ENCODE data around the gene TTYH1. TPM values are rescaled to one million over a fixed set of nuclear protein-coding genes. Genes with fewer than 3 reads are reported as not detected.
A peak's percentile ranks its signal among the peaks of the same experiment; 100 is the strongest.

TTYH1 gene
- total and polyA plus RNA-seq, 4 donors = 0.05 to 0.46 (median 0.18) TPM; not detected in 1

DNA sequence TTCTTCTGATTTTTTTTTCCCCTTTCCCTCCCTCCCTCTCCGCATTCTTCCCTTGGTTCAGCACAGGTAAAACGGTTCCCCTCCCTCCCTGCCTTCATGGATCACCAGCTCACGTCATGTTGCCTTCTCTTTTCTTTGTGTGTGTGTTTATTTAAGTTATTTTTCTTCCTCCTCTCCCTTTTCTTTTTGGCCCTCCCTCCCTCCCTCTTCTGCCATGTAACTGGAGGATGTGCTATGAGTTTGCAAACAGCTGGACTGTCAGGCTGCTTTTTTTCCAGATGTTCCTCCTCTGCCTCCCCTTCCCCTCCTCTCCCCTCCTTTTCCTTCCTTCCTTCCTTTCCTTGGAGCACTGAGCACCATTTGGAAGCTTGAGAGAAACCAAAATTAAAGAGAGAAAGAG lies 46.3 kb downstream of the TTYH1 start:
- TF ChIP-seq, protein P1, sequence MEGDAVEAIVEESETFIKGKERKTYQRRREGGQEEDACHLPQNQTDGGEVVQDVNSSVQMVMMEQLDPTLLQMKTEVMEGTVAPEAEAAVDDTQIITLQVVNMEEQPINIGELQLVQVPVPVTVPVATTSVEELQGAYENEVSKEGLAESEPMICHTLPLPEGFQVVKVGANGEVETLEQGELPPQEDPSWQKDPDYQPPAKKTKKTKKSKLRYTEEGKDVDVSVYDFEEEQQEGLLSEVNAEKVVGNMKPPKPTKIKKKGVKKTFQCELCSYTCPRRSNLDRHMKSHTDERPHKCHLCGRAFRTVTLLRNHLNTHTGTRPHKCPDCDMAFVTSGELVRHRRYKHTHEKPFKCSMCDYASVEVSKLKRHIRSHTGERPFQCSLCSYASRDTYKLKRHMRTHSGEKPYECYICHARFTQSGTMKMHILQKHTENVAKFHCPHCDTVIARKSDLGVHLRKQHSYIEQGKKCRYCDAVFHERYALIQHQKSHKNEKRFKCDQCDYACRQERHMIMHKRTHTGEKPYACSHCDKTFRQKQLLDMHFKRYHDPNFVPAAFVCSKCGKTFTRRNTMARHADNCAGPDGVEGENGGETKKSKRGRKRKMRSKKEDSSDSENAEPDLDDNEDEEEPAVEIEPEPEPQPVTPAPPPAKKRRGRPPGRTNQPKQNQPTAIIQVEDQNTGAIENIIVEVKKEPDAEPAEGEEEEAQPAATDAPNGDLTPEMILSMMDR (IDR thresholded peaks at IDR 0.05; ENCODE audit: control extremely low read depth, extremely low read depth) = no peak
- DNase-seq = peak; percentile 89 to 98 (median 95)
- Histone ChIP-seq H3K9ac (ENCODE audit: insufficient read depth in 1 of 2, low read length in 2 of 2) (peak overlapping the region in 1 of 2 donors; percentile 27), H3K27ac (ENCODE audit: low read depth in 1 of 2, low read length in 1 of 2) (no peak overlapping the region), H3K4me1 (ENCODE audit: control insufficient read depth in 5 of 5, insufficient read depth in 5 of 5, low read length in 5 of 5) (peaks cover 0 to 50% (median 13%) of the 10 kb centered on the region in 5 donors), H3K27me3 (ENCODE audit: control insufficient read depth in 3 of 3, insufficient read depth in 3 of 3, low read length in 2 of 3) (no peaks in the 10 kb centered on the region), H3K36me3 (ENCODE audit: control insufficient read depth in 4 of 4, insufficient read depth in 4 of 4, low read length in 4 of 4) (peaks cover 12 to 53% (median 29%) of the 10 kb centered on the region in 4 donors), H3K4me3 (no peak overlapping the region), H3K9me3 (ENCODE audit: control insufficient read depth in 4 of 4, insufficient read depth in 3 of 4, low read length in 3 of 4) (no peaks in the 10 kb centered on the region)
- no peak for ATAC-seq (ENCODE audit: insufficient read depth, low FRiP score)
- 48 to 57% methylated on average over 3 of the region's 3 CpGs for WGBS, 2 donors

DNA sequence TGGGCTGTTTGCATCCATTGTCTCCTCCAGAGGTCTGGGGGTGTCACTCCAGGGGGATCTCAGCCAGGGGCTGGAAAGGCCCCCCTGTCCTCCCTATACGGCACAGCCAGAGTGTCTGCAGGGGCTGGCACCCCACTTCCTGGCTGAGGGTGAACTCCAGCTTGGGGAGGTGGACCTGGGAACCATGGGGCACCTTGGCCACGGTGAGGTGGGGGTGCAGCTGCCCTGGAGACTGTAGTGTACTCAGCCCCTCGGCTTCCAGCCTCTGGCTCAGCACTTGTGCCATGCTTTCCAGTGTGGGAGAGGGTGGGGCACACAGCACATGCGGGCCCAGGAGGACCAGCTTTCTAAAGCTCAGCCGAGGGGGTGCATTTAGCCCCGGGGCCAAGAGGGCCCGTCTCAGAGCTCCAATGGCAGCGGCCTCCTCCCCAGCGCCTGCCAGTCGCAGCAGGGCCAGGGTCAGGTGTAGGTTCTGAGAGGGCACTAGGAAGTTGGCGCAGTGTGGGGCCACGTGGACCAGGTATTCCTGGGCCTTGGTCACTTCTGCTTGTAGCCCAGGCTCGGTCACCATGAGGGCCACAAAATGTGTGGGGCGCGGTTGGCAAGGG lies 46.9 kb downstream of the TTYH1 start:
- WGBS, 2 donors = 73 to 74% methylated on average over 15 of the region's 15 CpGs
- H3K4me3 ChIP-seq = peak overlapping the region; percentile 63
- H3K4me1 ChIP-seq (ENCODE audit: control insufficient read depth in 5 of 5, insufficient read depth in 5 of 5, low read length in 5 of 5) = peaks cover 0 to 50% (median 13%) of the 10 kb centered on the region in 5 donors
- H3K27me3 ChIP-seq (ENCODE audit: control insufficient read depth in 3 of 3, insufficient read depth in 3 of 3, low read length in 2 of 3) = no peaks in the 10 kb centered on the region
- peak overlapping the region; percentile 94 to 98 for H3K27ac ChIP-seq (ENCODE audit: low read depth in 1 of 2, low read length in 1 of 2)
- TF ChIP-seq, protein P1 (IDR thresholded peaks at IDR 0.05; ENCODE audit: control extremely low read depth, extremely low read depth) = no peak
- peak in 1 of 3 donors; percentile 23 for DNase-seq
- no peak for ATAC-seq (ENCODE audit: insufficient read depth, low FRiP score)
- peak overlapping the region in 1 of 2 donors; percentile 42 for H3K9ac ChIP-seq (ENCODE audit: insufficient read depth in 1 of 2, low read length in 2 of 2)
- no peaks in the 10 kb centered on the region for H3K9me3 ChIP-seq (ENCODE audit: control insufficient read depth in 4 of 4, insufficient read depth in 3 of 4, low read length in 3 of 4)
- H3K36me3 ChIP-seq (ENCODE audit: control insufficient read depth in 4 of 4, insufficient read depth in 4 of 4, low read length in 4 of 4) = peaks cover 7 to 47% (median 27%) of the 10 kb centered on the region in 4 donors

DNA sequence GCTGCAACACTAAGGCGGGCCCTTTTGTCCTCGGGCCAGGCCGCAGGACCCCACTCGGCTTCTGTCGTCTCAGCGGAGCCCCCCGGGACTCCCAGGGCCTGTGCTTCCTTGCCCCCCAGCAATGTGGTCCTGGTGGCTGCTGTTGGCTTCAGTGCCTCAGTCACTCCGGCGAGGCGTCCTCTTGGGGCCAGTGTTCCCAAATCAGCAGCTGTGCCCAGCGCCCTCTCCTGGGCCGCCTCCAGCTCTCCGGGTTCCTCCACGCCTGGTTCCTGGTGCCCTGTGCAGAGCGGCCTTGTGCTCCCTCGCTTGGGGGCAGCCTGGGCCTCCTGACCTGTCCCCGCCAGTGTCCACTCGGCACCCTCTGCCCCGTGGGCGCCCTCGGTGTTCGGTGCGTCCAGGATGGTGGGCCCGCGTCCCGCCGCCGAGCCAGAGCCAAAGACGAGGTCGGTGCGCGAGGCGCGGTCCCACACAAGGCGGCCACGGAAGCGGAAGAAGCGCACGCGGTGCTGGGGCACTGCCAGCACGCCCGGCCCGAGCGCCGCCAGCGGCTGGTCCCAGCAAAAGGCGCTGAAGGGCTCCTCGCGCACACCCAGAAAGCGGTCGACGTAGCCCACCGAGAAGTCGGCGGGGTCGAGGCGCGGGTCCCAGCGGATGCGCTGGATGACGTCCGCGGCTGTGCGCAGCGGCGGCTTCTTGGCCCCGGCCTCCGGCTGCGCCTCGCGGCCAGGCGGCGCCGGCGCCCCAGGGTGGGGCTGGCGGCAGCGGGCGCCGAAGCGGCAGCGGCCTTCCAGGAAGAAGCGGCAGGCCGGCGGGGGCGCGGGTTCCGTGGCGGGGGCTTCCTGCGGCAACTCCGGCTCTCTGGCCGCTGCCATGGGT lies 47.6 kb downstream of the TTYH1 start:
- ATAC-seq (ENCODE audit: insufficient read depth, low FRiP score) (peak; percentile 12), DNase-seq (peak; percentile 71 to 81 (median 73))
- Histone ChIP-seq H3K36me3 (ENCODE audit: control insufficient read depth in 4 of 4, insufficient read depth in 4 of 4, low read length in 4 of 4) (peaks cover 7 to 42% (median 22%) of the 10 kb centered on the region in 4 donors), H3K27ac (ENCODE audit: low read depth in 1 of 2, low read length in 1 of 2) (peak overlapping the region; percentile 94 to 98), H3K4me1 (ENCODE audit: control insufficient read depth in 5 of 5, insufficient read depth in 5 of 5, low read length in 5 of 5) (peaks cover 0 to 50% (median 13%) of the 10 kb centered on the region in 5 donors), H3K27me3 (ENCODE audit: control insufficient read depth in 3 of 3, insufficient read depth in 3 of 3, low read length in 2 of 3) (no peaks in the 10 kb centered on the region), H3K9me3 (ENCODE audit: control insufficient read depth in 4 of 4, insufficient read depth in 3 of 4, low read length in 3 of 4) (no peaks in the 10 kb centered on the region), H3K9ac (ENCODE audit: insufficient read depth in 1 of 2, low read length in 2 of 2) (peak overlapping the region in 1 of 2 donors; percentile 42), H3K4me3 (peak overlapping the region; percentile 63)
- 6 to 12% methylated on average over 62 to 91 of the region's 91 CpGs for WGBS, 2 donors
- TF ChIP-seq, protein P1 (IDR thresholded peaks at IDR 0.05; ENCODE audit: control extremely low read depth, extremely low read depth) = no peak

All from lung (tissue), 12 donors.